ENCODE data around the gene CDHR4.
"Not testable (repeated sequence)": the region's sequence is repeated elsewhere in the genome, so short reads cannot be mapped to it uniquely, and the experiment has no call there.

CDHR4 gene

GRCh38 chr3:49799761-49800160 is at the start of gene CDHR4:
CDHR4 (minus strand) TSS chr3:49799873; CDS start chr3:49799812, 61 bp downstream.
- no peak for DNase-seq

GRCh38 chr3:49845694-49846093 is 46.0 kb upstream of the CDHR4 start:
- no peak for DNase-seq

- no peak for DNase-seq
Measured at GRCh38 chr3:49844464-49845183, 45.0 kb upstream of the CDHR4 start.

GRCh38 chr3:49842843-49843517 is 43.3 kb upstream of the CDHR4 start:
- DNase-seq = no peak

- DNase-seq = no peak
Measured at GRCh38 chr3:49841806-49842205, 42.1 kb upstream of the CDHR4 start.

GRCh38 chr3:49841126-49841696 is 41.5 kb upstream of the CDHR4 start:
- no peak for DNase-seq

GRCh38 chr3:49840388-49840787 is 40.7 kb upstream of the CDHR4 start:
- DNase-seq = no peak

- peak; percentile 20 for DNase-seq
Measured at GRCh38 chr3:49839193-49839809, 39.6 kb upstream of the CDHR4 start.

- no peak for DNase-seq
Measured at GRCh38 chr3:49831341-49831740, 31.7 kb upstream of the CDHR4 start.

GRCh38 chr3:49826016-49826415 is 26.3 kb upstream of the CDHR4 start:
- DNase-seq = no peak

- not testable (repeated sequence) for DNase-seq
Measured at GRCh38 chr3:49823131-49823530, 23.5 kb upstream of the CDHR4 start.

GRCh38 chr3:49813497-49814174 is 14.0 kb upstream of the CDHR4 start, which contains the start of gene UBA7:
UBA7 (minus strand) TSS chr3:49813953; CDS start chr3:49813787, 166 bp downstream.
- DNase-seq = no peak

- DNase-seq = no peak
Measured at GRCh38 chr3:49812916-49813496, 13.3 kb upstream of the CDHR4 start.

- DNase-seq = no peak
Measured at GRCh38 chr3:49807431-49808114, 7.9 kb upstream of the CDHR4 start.

- no peak for DNase-seq
Measured at GRCh38 chr3:49806850-49807249, 7.2 kb upstream of the CDHR4 start.

GRCh38 chr3:49805897-49806701 is 6.4 kb upstream of the CDHR4 start:
- no peak for DNase-seq

GRCh38 chr3:49805367-49805782 is 5.7 kb upstream of the CDHR4 start:
- no peak for DNase-seq

- no peak for DNase-seq
Measured at GRCh38 chr3:49804141-49805041, 4.7 kb upstream of the CDHR4 start.

GRCh38 chr3:49803465-49804140 is 3.9 kb upstream of the CDHR4 start:
- no peak for DNase-seq

All from NCI-H774 (cell line).